ENCODE data around the gene UGT1A7. TPM values are rescaled to one million over a fixed set of nuclear protein-coding genes. Genes with fewer than 3 reads are reported as not detected.
"Not testable (repeated sequence)": the region's sequence is repeated elsewhere in the genome, so short reads cannot be mapped to it uniquely, and the experiment has no call there.

The UGT1A7 gene
- total RNA-seq = not detected in 2 replicates

GRCh38 chr2:233681521-233682099, at the start of gene UGT1A7:
Gene UGT1A7 (plus strand): TSS chr2:233681901. CDS start chr2:233681938, 37 bp downstream.
- no peak for TF ChIP-seq CTCF (IDR thresholded peaks at IDR 0.05; ENCODE audit: insufficient read depth, low read depth, low read length)
- no peak for DNase-seq (ENCODE audit: low read depth)
- no peak within 1 kb of the TSS for H3K4me3 ChIP-seq (ENCODE audit: low read depth, low read length)

GRCh38 chr2:233636306-233636705, 45.4 kb upstream of the UGT1A7 start, which contains the start of gene UGT1A10:
Gene UGT1A10 (plus strand): TSS chr2:233636448. CDS start chr2:233636523, 75 bp downstream.
- not testable (repeated sequence) for DNase-seq (ENCODE audit: low read depth); H3K4me3 ChIP-seq (ENCODE audit: low read depth, low read length)

- DNase-seq (ENCODE audit: low read depth) = no peak
- H3K4me3 ChIP-seq (ENCODE audit: low read depth, low read length) = no peak overlapping the region
- TF ChIP-seq CTCF (IDR thresholded peaks at IDR 0.05; ENCODE audit: insufficient read depth, low read depth, low read length) = no peak
Measured at GRCh38 chr2:233638836-233639235, 42.9 kb upstream of the UGT1A7 start.

GRCh38 chr2:233639860-233640259, 41.8 kb upstream of the UGT1A7 start:
- no peak for DNase-seq (ENCODE audit: low read depth)
- H3K4me3 ChIP-seq (ENCODE audit: low read depth, low read length) = no peak overlapping the region
- no peak for TF ChIP-seq CTCF (IDR thresholded peaks at IDR 0.05; ENCODE audit: insufficient read depth, low read depth, low read length)

- peak; percentile 45 for TF ChIP-seq CTCF (IDR thresholded peaks at IDR 0.05; ENCODE audit: insufficient read depth, low read depth, low read length)
- no peak overlapping the region for H3K4me3 ChIP-seq (ENCODE audit: low read depth, low read length)
- DNase-seq (ENCODE audit: low read depth) = peak; percentile 8
Measured at GRCh38 chr2:233643128-233643527, 38.6 kb upstream of the UGT1A7 start.

- DNase-seq (ENCODE audit: low read depth); H3K4me3 ChIP-seq (ENCODE audit: low read depth, low read length): not testable (repeated sequence)
Measured at GRCh38 chr2:233646033-233646432, 35.7 kb upstream of the UGT1A7 start.

- DNase-seq (ENCODE audit: low read depth) = no peak
- H3K4me3 ChIP-seq (ENCODE audit: low read depth, low read length) = no peak overlapping the region
- TF ChIP-seq CTCF (IDR thresholded peaks at IDR 0.05; ENCODE audit: insufficient read depth, low read depth, low read length) = no peak
Measured at GRCh38 chr2:233650981-233651380, 30.7 kb upstream of the UGT1A7 start.

- no peak for DNase-seq (ENCODE audit: low read depth)
Measured at GRCh38 chr2:233651430-233651829, 30.3 kb upstream of the UGT1A7 start.

More at GRCh38 chr2:233651430-233651829, 30.3 kb upstream of the UGT1A7 start:
- no peak for TF ChIP-seq CTCF (IDR thresholded peaks at IDR 0.05; ENCODE audit: insufficient read depth, low read depth, low read length)
- no peak overlapping the region for H3K4me3 ChIP-seq (ENCODE audit: low read depth, low read length)

Measured in fibroblast of villous mesenchyme (primary cell).